Smooth muscle cell of the coronary artery (primary cell): ENCODE data around the gene ZDHHC19. TPM values are rescaled to one million over a fixed set of nuclear protein-coding genes. Genes with fewer than 3 reads are reported as not detected.

Source experiments
- total RNA-seq: library from RNA; depleted of rRNA; stranded (reverse); fragments of >200 nt; gene quantifications from 2 replicates; pipeline ENCODE4 v1.2.3, GENCODE V29; 2014; ENCODE audit warnings: low replicate concordance

The ZDHHC19 gene, protein sequence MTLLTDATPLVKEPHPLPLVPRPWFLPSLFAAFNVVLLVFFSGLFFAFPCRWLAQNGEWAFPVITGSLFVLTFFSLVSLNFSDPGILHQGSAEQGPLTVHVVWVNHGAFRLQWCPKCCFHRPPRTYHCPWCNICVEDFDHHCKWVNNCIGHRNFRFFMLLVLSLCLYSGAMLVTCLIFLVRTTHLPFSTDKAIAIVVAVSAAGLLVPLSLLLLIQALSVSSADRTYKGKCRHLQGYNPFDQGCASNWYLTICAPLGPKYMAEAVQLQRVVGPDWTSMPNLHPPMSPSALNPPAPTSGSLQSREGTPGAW
- total RNA-seq = not detected in 2 replicates

DNA sequence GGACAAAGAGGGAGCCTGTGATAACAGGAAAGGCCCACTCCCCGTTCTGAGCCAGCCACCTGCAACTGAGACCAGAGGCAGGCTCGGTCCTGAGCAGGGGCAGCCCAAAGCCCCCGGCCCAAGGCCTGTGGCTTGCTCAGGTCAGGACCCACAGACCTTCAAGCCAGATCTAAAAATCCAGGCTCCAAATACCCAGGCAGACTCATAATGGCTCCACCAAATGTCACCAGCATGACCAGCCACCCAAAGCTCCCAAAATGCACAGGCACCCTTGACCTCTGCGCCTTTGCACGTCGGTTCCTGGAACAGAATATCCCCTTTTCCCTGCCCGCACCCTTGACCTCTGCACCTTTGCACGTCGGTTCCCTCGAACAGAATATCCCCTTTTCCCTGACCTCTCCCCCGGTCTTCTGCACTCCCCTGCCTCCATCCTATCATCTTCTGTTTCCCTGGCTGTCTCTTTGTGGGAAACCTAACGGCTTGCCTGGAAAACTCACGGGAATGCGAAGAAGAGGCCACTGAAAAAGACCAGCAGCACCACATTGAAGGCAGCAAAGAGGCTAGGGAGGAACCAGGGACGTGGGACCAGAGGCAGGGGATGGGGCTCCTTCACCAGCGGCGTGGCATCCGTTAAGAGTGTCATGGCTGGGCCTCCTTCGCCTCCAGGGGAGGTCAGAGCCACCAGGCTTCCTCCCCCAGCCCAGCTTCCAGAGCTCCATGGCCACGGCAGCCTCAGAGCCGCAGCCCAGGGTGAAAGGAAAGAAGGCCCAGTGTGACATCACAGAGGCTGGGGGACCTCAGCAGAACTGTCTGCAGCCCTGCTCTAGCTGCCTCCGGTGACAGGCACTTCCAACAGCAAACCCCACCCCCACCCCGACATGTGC is at the start of gene ZDHHC19:
Gene ZDHHC19 (minus strand): TSS at position 728 of the 884 bp plus-strand sequence. CDS start 85 bp downstream, at position 643.

DNA sequence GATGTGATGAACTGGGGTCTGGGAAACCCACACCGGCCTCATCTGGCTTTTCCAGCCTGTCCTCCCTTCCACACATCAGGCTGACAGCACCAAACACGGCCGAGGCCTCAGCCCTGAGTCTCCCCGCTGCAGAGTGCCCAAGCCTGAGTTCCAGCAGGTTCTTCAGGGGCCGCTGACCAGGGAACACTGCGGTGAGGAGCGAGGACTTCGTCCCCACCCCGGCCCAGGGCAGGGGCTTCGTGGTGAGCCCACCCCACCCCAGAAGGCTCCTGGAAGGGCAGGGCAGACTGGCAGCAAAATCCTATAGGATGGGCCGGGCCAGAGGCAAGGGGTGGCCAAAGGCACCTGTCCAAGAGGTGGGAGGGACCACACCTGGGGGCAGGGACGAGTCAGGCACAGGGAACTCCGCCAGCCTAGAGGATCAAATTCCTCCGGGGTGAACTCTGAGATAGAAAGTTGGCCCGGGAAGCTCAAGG is 4.9 kb upstream of the ZDHHC19 start, which contains the start of gene SLC51A:
Gene SLC51A (plus strand): TSS at position 446 of the 476 bp plus-strand sequence. CDS start 179 bp downstream, outside the sequence.

Other genes starting within 250 kb of the ZDHHC19 start
- 149 and 543 TPM in 2 replicates for gene TFRC, start 129.3 kb downstream of the ZDHHC19 start, total RNA-seq
- not detected in 2 replicates for gene SLC51A, start 5.1 kb upstream of the ZDHHC19 start, total RNA-seq
- gene PCYT1A, start 76.3 kb upstream of the ZDHHC19 start, total RNA-seq = 79.6 and 210 TPM in 2 replicates
- gene DYNLT2B, start 106.8 kb upstream of the ZDHHC19 start, total RNA-seq = 8.4 and 10.4 TPM in 2 replicates
- gene TM4SF19, start 127.0 kb upstream of the ZDHHC19 start, total RNA-seq = not detected in 2 replicates
- 15.7 and 16.3 TPM in 2 replicates for gene UBXN7, start 221.0 kb upstream of the ZDHHC19 start, total RNA-seq